Thymus (tissue), 11 donors: ENCODE results near the gene CCDC136. TPM values are rescaled to one million over a fixed set of nuclear protein-coding genes. Genes with fewer than 3 reads are reported as not detected.

ENCODE experiments used
- DNase-seq, 9 donors: peaks; one replicate each; pipeline ENCODE4 v3.0.0-alpha.2; 2013; ENCODE audit warnings: low spot score in 9 of 9, low read depth in 6 of 9, missing footprints in 1 of 9
- H3K27ac ChIP-seq, 2 donors: one replicate each; pipeline ENCODE4 v1.5.1; 2013; ENCODE audit warnings: control low read depth in 1 of 2, low read depth in 1 of 2, low read length in 1 of 2, mild to moderate bottlenecking in 1 of 2, moderate library complexity in 1 of 2
- H3K27me3 ChIP-seq, 2 donors: one replicate each; pipeline ENCODE4 v1.5.1; 2013; ENCODE audit warnings: low read length in 1 of 2; ENCODE audit not compliant: control insufficient read depth in 2 of 2, insufficient read depth in 1 of 2
- H3K36me3 ChIP-seq, 2 donors: one replicate each; pipeline ENCODE4 v1.5.1; 2013; ENCODE audit warnings: low read length in 1 of 2, mild to moderate bottlenecking in 1 of 2, moderate library complexity in 1 of 2; ENCODE audit not compliant: control insufficient read depth in 2 of 2, insufficient read depth in 2 of 2
- H3K4me1 ChIP-seq, 2 donors: one replicate each; pipeline ENCODE4 v1.5.1; 2013; ENCODE audit warnings: low read length in 2 of 2; ENCODE audit not compliant: control insufficient read depth in 2 of 2, insufficient read depth in 2 of 2
- H3K4me3 ChIP-seq, 2 donors: one replicate each; pipeline ENCODE4 v1.5.1; 2013; ENCODE audit warnings: low read length in 2 of 2, control low read depth in 1 of 2, mild to moderate bottlenecking in 1 of 2
- H3K9me3 ChIP-seq, 2 donors: one replicate each; pipeline ENCODE4 v1.5.1; 2013; ENCODE audit warnings: low read length in 1 of 2, mild to moderate bottlenecking in 1 of 2; ENCODE audit not compliant: control insufficient read depth in 2 of 2, insufficient read depth in 1 of 2
- WGBS: extraction: QIAGEN DNeasy Blood & Tissue Kit; methylation state at CpG from one replicate; pipeline ENCODE4 v1.1.7; 2013; 5-methylcytosine and 5-hydroxymethylcytosine counted together
- polyA plus RNA-seq: library from polyadenylated mRNA; stranded (reverse); fragments of 200-250 nt; gene quantifications from one replicate; pipeline ENCODE4 v1.2.3, GENCODE V29; 2013
- total RNA-seq: library from RNA; stranded (reverse); fragments of 120-200 nt; gene quantifications from one replicate; pipeline ENCODE4 v1.2.4, GENCODE V29; 2013
- donor health status: healthy.

CCDC136 gene
- total and polyA plus RNA-seq, 2 donors: 4.5 to 13.7 TPM

DNA sequence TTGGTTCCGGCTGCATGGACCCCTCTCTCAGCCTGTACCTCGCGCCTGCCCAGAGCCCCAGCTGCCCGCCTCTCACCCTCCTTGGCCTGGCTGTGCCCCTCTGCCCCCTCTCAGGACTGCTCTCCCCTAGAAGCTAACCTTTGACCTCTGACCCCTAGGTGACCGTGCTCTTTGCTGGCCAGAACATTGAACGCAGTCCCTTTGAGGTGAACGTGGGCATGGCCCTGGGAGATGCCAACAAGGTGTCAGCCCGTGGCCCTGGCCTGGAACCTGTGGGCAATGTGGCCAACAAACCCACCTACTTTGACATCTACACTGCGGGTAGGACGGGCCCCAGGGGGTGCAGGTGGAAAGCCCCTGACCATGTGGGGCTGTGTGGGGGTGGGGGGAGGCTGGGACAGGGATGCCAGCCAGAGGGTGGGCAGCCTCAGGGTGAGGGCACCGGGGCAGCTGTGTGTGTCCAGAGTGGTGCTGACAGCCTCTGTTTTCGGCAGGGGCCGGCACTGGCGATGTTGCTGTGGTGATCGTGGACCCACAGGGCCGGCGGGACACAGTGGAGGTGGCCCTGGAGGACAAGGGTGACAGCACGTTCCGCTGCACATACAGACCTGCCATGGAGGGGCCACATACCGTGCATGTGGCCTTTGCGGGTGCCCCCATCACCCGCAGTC is 46.5 kb downstream of the CCDC136 start:
- Histone ChIP-seq H3K4me1 (no peaks in the 10 kb centered on the region), H3K27me3 (peaks cover 6 to 20% of the 10 kb centered on the region in 2 donors), H3K36me3 (no peaks in the 10 kb centered on the region), H3K4me3 (no peak overlapping the region), H3K27ac (no peak overlapping the region), H3K9me3 (no peaks in the 10 kb centered on the region)
- DNase-seq: no peak
- 96% methylated on average over 22 of the region's 22 CpGs for WGBS

DNA sequence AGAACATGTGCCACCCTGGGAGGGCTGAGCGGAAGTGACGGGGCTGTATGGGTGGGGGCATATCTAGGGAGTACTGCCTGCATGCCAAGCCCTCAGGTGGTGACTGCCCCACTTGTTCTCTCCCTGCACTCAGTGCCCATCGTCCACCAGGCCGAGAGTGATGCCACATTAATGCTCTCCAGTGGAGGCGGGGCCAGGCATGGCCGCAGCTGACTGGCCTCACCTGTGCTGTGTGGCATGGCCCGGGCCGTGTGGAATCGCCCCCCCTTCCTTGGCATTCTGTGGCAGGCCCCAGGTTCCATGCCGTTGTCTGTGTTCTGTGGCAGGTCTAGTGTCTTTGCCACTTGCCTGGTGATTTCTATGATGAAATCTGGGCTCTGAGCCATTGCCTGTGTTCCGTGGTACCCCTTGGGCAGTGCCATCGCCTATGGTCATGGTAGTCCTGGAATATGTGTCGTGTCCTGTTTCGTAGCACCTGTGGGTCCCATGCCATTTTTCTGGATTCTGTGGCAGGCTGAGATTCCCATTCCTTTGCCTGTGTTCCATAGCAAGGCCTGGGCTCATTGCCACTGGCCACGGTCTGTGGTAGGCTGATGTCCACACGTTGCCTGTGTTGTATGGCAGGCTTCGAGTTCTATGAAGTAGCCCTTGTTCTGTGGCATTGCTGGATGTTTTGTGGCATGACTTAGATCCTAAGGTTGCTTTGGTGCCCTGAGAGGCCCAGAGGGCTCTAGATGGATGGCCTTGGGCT is 47.4 kb downstream of the CCDC136 start:
- Histone ChIP-seq H3K4me1 (no peaks in the 10 kb centered on the region), H3K36me3 (no peaks in the 10 kb centered on the region), H3K27me3 (peaks cover 0 to 10% of the 10 kb centered on the region in 2 donors), H3K9me3 (no peaks in the 10 kb centered on the region), H3K4me3 (no peak overlapping the region), H3K27ac (no peak overlapping the region)
- 96% methylated on average over 17 of the region's 17 CpGs for WGBS
- no peak for DNase-seq

DNA sequence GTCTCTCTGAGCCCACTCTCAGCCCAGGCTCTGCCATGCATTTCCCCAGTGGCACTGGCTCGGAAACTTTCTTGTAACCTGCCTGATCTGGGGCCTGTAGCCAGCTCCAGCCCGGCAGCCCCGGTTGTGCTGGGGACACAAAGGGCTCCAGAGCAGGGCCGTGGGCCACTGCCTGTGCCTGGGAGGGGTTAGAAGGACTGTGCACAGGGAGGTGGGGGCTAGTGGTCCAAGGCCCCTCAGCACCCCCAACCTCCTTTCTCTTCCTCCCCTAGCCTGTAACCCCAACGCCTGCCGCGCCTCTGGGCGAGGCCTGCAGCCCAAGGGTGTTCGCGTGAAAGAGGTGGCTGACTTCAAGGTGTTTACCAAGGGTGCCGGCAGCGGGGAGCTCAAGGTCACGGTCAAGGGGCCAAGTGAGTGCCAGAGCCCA is 48.0 kb downstream of the CCDC136 start:
- Histone ChIP-seq H3K27ac (no peak overlapping the region), H3K4me3 (no peak overlapping the region), H3K9me3 (no peaks in the 10 kb centered on the region), H3K36me3 (no peaks in the 10 kb centered on the region), H3K4me1 (no peaks in the 10 kb centered on the region), H3K27me3 (peaks cover 0 to 8% of the 10 kb centered on the region in 2 donors)
- DNase-seq: no peak
- 97% methylated on average over 13 of the region's 13 CpGs for WGBS

DNA sequence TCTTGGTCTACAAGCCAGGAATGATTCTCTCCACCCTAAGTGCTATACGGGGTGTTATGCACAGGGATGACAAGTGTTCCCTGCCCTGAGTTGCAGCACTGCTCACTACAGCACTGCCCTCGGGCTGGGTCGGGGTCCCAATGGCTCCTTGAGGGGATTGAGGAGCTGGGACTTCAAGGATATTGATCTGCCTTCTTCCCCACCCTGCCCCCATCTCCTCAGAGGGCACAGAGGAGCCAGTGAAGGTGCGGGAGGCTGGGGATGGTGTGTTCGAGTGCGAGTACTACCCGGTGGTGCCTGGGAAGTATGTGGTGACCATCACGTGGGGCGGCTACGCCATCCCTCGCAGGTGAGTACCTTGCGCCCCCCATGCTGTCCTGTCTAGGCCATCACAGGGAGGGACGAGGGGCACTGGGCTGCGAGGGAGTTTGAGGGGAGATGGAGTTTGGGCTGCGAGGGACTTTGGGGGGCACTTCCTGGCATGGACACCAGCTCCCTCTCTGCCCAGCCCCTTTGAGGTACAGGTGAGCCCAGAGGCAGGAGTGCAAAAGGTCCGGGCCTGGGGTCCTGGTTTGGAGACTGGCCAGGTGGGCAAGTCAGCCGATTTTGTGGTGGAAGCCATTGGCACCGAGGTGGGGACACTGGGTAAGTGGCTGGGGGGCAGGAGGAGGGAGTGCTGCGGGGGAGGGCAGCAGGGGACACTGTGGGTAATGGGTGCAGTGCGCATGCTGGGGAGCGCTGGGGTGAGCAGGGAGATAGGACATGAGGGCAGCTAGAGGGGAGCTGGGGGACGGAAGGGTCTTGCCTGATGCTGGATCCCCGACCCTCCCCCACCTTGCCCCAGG is 48.8 kb downstream of the CCDC136 start:
- Histone ChIP-seq H3K36me3 (no peaks in the 10 kb centered on the region), H3K27me3 (peaks cover 0 to under 1% of the 10 kb centered on the region in 2 donors), H3K27ac (no peak overlapping the region), H3K4me3 (no peak overlapping the region), H3K9me3 (no peaks in the 10 kb centered on the region), H3K4me1 (no peaks in the 10 kb centered on the region)
- DNase-seq: no peak
- WGBS: 96% methylated on average over 23 of the region's 23 CpGs

DNA sequence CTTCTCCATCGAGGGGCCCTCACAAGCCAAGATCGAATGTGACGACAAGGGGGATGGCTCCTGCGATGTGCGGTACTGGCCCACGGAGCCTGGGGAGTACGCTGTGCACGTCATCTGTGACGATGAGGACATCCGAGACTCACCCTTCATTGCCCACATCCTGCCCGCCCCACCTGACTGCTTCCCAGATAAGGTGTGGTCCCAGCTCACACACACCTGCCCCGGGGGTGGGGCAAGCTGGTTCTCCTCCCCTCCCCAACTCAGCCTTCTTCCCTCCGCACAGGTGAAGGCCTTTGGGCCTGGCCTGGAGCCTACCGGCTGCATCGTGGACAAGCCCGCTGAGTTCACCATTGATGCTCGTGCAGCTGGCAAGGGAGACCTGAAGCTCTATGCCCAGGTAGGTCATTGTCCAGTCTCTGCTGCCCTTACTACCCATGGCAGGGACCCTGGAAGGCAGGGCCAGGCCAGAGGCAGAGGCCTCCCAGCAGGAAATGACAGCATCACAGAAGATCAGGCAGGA is 49.5 kb downstream of the CCDC136 start:
- 93% methylated on average over 17 of the region's 17 CpGs for WGBS
- DNase-seq: no peak
- Histone ChIP-seq H3K4me1 (no peaks in the 10 kb centered on the region), H3K9me3 (no peaks in the 10 kb centered on the region), H3K27me3 (no peaks in the 10 kb centered on the region), H3K27ac (no peak overlapping the region), H3K4me3 (no peak overlapping the region), H3K36me3 (no peaks in the 10 kb centered on the region)

DNA sequence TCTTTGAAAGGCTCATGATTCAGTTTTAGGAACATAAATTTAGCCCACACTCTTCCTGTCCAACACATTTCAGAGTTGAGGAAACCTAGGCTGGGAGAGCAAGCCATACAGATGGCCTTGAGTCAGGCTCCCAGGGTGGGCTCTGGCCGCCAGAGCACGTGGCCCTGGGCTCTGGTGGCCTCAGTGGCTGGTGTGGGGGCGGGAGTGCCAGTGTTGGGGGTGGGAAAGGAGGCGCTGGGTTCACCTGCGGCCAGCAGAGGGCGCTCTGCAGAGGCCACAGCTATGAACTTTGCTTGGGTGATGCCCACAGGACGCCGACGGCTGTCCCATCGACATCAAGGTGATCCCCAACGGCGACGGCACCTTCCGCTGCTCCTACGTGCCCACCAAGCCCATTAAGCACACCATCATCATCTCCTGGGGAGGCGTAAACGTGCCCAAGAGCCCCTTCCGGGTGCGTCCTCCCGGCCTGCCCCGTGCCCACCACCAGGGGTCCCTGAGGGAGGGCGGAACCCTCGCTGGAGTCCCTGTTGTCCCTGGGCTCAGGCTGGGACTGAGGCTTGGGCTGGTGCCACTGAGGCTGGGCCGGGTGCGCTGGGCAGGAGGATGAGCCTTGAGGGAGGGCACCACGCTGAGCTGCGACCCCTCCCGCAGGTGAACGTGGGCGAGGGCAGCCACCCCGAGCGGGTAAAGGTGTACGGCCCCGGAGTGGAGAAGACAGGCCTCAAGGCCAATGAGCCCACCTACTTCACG is 50.3 kb downstream of the CCDC136 start:
- peaks cover 0 to 3% of the 10 kb centered on the region in 2 donors for H3K9me3 ChIP-seq
- 61% methylated on average over 35 of the region's 35 CpGs for WGBS
- DNase-seq: peak in 3 of 9 donors; percentile 37 to 56 (median 50)
- H3K27ac ChIP-seq: no peak overlapping the region
- H3K4me3 ChIP-seq: no peak overlapping the region
- H3K27me3 ChIP-seq: no peaks in the 10 kb centered on the region
- H3K4me1 ChIP-seq: no peaks in the 10 kb centered on the region
- H3K36me3 ChIP-seq: no peaks in the 10 kb centered on the region

DNA sequence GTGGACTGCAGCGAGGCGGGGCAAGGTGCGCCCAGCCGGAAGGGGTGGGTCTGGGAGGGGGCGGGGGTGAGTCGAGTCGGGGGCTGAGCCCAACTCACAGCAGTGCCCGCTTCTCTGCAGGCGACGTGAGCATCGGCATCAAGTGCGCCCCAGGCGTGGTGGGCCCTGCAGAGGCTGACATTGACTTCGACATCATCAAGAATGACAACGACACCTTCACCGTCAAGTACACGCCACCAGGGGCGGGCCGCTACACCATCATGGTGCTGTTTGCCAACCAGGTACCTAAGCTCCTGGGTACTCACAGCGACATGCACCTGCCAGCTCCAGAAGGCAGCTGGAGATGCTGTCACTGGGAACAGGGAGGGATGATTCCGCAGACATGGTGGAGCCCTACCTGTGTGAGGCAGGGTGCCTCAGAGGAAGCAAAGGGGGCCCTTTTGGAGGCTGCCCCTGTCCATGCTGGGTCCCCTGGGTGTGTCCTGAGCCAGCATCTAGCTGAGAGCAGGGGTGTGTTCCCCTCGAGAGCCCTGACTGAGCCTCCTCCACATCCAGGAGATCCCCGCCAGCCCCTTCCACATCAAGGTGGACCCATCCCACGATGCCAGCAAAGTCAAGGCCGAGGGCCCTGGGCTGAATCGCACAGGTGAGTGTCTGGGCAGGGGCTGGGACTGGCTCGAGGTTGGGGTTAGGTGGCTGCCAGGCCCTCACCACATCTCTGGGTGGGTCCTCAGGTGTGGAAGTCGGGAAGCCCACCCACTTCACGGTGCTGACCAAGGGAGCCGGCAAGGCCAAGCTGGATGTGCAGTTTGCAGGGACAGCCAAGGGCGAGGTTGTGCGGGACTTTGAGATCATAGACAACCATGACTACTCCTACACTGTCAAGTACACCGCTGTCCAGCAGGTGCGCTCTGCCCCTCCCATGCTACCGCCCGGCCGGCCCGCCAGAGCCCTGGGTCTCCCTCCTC is 51.2 kb downstream of the CCDC136 start:
- no peak overlapping the region for H3K27ac ChIP-seq
- no peak overlapping the region for H3K4me3 ChIP-seq
- DNase-seq: no peak
- H3K36me3 ChIP-seq: no peaks in the 10 kb centered on the region
- peaks cover 0 to 3% of the 10 kb centered on the region in 2 donors for H3K9me3 ChIP-seq
- 96% methylated on average over 38 of the region's 38 CpGs for WGBS
- H3K27me3 ChIP-seq: no peaks in the 10 kb centered on the region
- no peaks in the 10 kb centered on the region for H3K4me1 ChIP-seq
